ENCODE data around the gene P4HB. TPM values are rescaled to one million over a fixed set of nuclear protein-coding genes. Genes with fewer than 3 reads are reported as not detected.

P4HB gene
- total RNA-seq, 1 experiment from 2014 or later: 1,409 TPM

Other genes starting within 250 kb of the P4HB start
- gene NPLOC4, start 223.4 kb downstream of the P4HB start, total RNA-seq (2014; rRNA removed; shearing (Covaris generic)): 53.7 and 79.7 TPM in 2 replicates
- gene TSPAN10, start 223.3 kb downstream of the P4HB start, total RNA-seq (2014; rRNA removed; shearing (Covaris generic)): 2.5 and 5.3 TPM in 2 replicates
- gene PDE6G, start 204.0 kb downstream of the P4HB start, total RNA-seq (2014; rRNA removed; shearing (Covaris generic)): 0.94 TPM in 1 of 2 replicates, not detected in the other
- gene OXLD1, start 193.9 kb downstream of the P4HB start, total RNA-seq (2014; rRNA removed; shearing (Covaris generic)): 39.3 and 48.3 TPM in 2 replicates
- gene CCDC137, start 193.8 kb downstream of the P4HB start, total RNA-seq (2014; rRNA removed; shearing (Covaris generic)): 14.6 and 32.1 TPM in 2 replicates
- gene ARL16, start 176.7 kb downstream of the P4HB start, total RNA-seq (2014; rRNA removed; shearing (Covaris generic)): 36.0 and 39.9 TPM in 2 replicates
- 52.4 and 101 TPM in 2 replicates for gene HGS, start 176.5 kb downstream of the P4HB start, total RNA-seq (2014; rRNA removed; shearing (Covaris generic))
- gene MRPL12, start 157.2 kb downstream of the P4HB start, total RNA-seq (2014; rRNA removed; shearing (Covaris generic)): 11.7 and 14.1 TPM in 2 replicates
- gene SLC25A10, start 148.3 kb downstream of the P4HB start, total RNA-seq (2014; rRNA removed; shearing (Covaris generic)): 49.0 and 61.8 TPM in 2 replicates
- not detected in 2 replicates for gene GCGR, start 56.4 kb downstream of the P4HB start, total RNA-seq (2014; rRNA removed; shearing (Covaris generic))
- 40.2 and 58.3 TPM in 2 replicates for gene MCRIP1, start 27.2 kb downstream of the P4HB start, total RNA-seq (2014; rRNA removed; shearing (Covaris generic))
- gene PPP1R27, start 25.5 kb downstream of the P4HB start, total RNA-seq (2014; rRNA removed; shearing (Covaris generic)): not detected in 2 replicates
- 124 and 207 TPM in 2 replicates for gene ARHGDIA, start 10.8 kb upstream of the P4HB start, total RNA-seq (2014; rRNA removed; shearing (Covaris generic))
- 184 and 197 TPM in 2 replicates for gene ALYREF, start 31.1 kb upstream of the P4HB start, total RNA-seq (2014; rRNA removed; shearing (Covaris generic))
- 201 and 233 TPM in 2 replicates for gene ANAPC11, start 31.2 kb upstream of the P4HB start, total RNA-seq (2014; rRNA removed; shearing (Covaris generic))
- gene NPB, start 41.7 kb upstream of the P4HB start, total RNA-seq (2014; rRNA removed; shearing (Covaris generic)): 0.44 and 0.59 TPM in 2 replicates
- 36.0 and 43.4 TPM in 2 replicates for gene PCYT2, start 50.9 kb upstream of the P4HB start, total RNA-seq (2014; rRNA removed; shearing (Covaris generic))
- gene SIRT7, start 57.6 kb upstream of the P4HB start, total RNA-seq (2014; rRNA removed; shearing (Covaris generic)): 13.5 and 22.0 TPM in 2 replicates
- 8.1 and 15.1 TPM in 2 replicates for gene MAFG, start 67.2 kb upstream of the P4HB start, total RNA-seq (2014; rRNA removed; shearing (Covaris generic))
- gene PYCR1, start 76.8 kb upstream of the P4HB start, total RNA-seq (2014; rRNA removed; shearing (Covaris generic)): 57.5 and 80.8 TPM in 2 replicates
- gene MYADML2, start 86.7 kb upstream of the P4HB start, total RNA-seq (2014; rRNA removed; shearing (Covaris generic)): not detected in 2 replicates
- 3.0 and 3.2 TPM in 2 replicates for gene NOTUM, start 100.7 kb upstream of the P4HB start, total RNA-seq (2014; rRNA removed; shearing (Covaris generic))
- gene ASPSCR1, start 117.1 kb upstream of the P4HB start, total RNA-seq (2014; rRNA removed; shearing (Covaris generic)): 27.4 and 33.0 TPM in 2 replicates
- 121 and 155 TPM in 2 replicates for gene CENPX, start 162.3 kb upstream of the P4HB start, total RNA-seq (2014; rRNA removed; shearing (Covaris generic))
- 6.2 and 20.8 TPM in 2 replicates for gene LRRC45, start 162.8 kb upstream of the P4HB start, total RNA-seq (2014; rRNA removed; shearing (Covaris generic))
- gene RAC3, start 171.1 kb upstream of the P4HB start, total RNA-seq (2014; rRNA removed; shearing (Covaris generic)): 16.4 and 19.8 TPM in 2 replicates
- gene DCXR, start 177.2 kb upstream of the P4HB start, total RNA-seq (2014; rRNA removed; shearing (Covaris generic)): 81.6 and 117 TPM in 2 replicates
- 8.4 and 18.6 TPM in 2 replicates for gene RFNG, start 191.3 kb upstream of the P4HB start, total RNA-seq (2014; rRNA removed; shearing (Covaris generic))
- 136 and 137 TPM in 2 replicates for gene GPS1, start 191.4 kb upstream of the P4HB start, total RNA-seq (2014; rRNA removed; shearing (Covaris generic))
- 50.9 and 72.4 TPM in 2 replicates for gene DUS1L, start 205.3 kb upstream of the P4HB start, total RNA-seq (2014; rRNA removed; shearing (Covaris generic))
- 50.8 and 90.9 TPM in 2 replicates for gene FASN, start 237.7 kb upstream of the P4HB start, total RNA-seq (2014; rRNA removed; shearing (Covaris generic))